Esophagus mucosa (tissue), 1 donor: Measurements from ENCODE around the gene CHRNG. TPM values are rescaled to one million over a fixed set of nuclear protein-coding genes. Genes with fewer than 3 reads are reported as not detected.
"Not testable (repeated sequence)": the region's sequence is repeated elsewhere in the genome, so short reads cannot be mapped to it uniquely, and the experiment has no call there.

Experiments used
- ATAC-seq: fragments of 200-7000 bp; cut with Tn5 transposase; one replicate; pipeline ENCODE4 v1.9.1; 2020
- total RNA-seq: library from RNA; stranded (reverse); gene quantifications from one replicate; pipeline ENCODE4 v1.2.4, GENCODE V29; 2023
- donor health status: DM: yes; HTN: yes; CAD: no.

Gene CHRNG
- total RNA-seq, 1 donor from 2014 or later, result not detected

GRCh38 chr2:232545511-232546375, 6.3 kb downstream of the CHRNG start:
- ATAC-seq, result no peak

GRCh38 chr2:232547991-232548390, 8.5 kb downstream of the CHRNG start:
- no peak for ATAC-seq

- no peak for ATAC-seq
Measured at GRCh38 chr2:232549655-232550353, 10.3 kb downstream of the CHRNG start.

GRCh38 chr2:232550354-232551249, 11.1 kb downstream of the CHRNG start, which contains the start of the genes EIF4E2 and TIGD1:
Gene EIF4E2, plus strand, starts transcription at chr2:232550689. Its CDS starts 36 bp downstream, at chr2:232550725.
Gene TIGD1, minus strand, starts transcription at chr2:232550557. Its CDS starts 675 bp downstream, at chr2:232549882.
- peak; percentile 96 for ATAC-seq

- no peak for ATAC-seq
Measured at GRCh38 chr2:232551250-232551638, 11.8 kb downstream of the CHRNG start.

GRCh38 chr2:232551776-232552175, 12.3 kb downstream of the CHRNG start:
- no peak for ATAC-seq

GRCh38 chr2:232556426-232556825, 16.9 kb downstream of the CHRNG start:
- no peak for ATAC-seq

- no peak for ATAC-seq
Measured at GRCh38 chr2:232562515-232563151, 23.1 kb downstream of the CHRNG start.

GRCh38 chr2:232563580-232563979, 24.1 kb downstream of the CHRNG start:
- no peak for ATAC-seq

- ATAC-seq, result peak; percentile 48
Measured at GRCh38 chr2:232567721-232568120, 28.2 kb downstream of the CHRNG start.

GRCh38 chr2:232568161-232568560, 28.7 kb downstream of the CHRNG start:
- peak; percentile 86 for ATAC-seq

- ATAC-seq, result no peak
Measured at GRCh38 chr2:232569541-232569940, 30.0 kb downstream of the CHRNG start.

GRCh38 chr2:232570481-232570880, 31.0 kb downstream of the CHRNG start:
- not testable (repeated sequence) for ATAC-seq

GRCh38 chr2:232571026-232571474, 31.6 kb downstream of the CHRNG start:
- ATAC-seq, result no peak

- ATAC-seq, result no peak
Measured at GRCh38 chr2:232573042-232573441, 33.5 kb downstream of the CHRNG start.

- ATAC-seq, result no peak
Measured at GRCh38 chr2:232573771-232574435, 34.4 kb downstream of the CHRNG start.

- ATAC-seq, result no peak
Measured at GRCh38 chr2:232574674-232575403, 35.3 kb downstream of the CHRNG start.

GRCh38 chr2:232575404-232575746, 35.9 kb downstream of the CHRNG start:
- no peak for ATAC-seq

- no peak for ATAC-seq
Measured at GRCh38 chr2:232576995-232577394, 37.5 kb downstream of the CHRNG start.

GRCh38 chr2:232577841-232578240, 38.3 kb downstream of the CHRNG start:
- no peak for ATAC-seq

- no peak for ATAC-seq
Measured at GRCh38 chr2:232578626-232579025, 39.1 kb downstream of the CHRNG start.
